Adrenal gland (tissue), 12 donors: ENCODE data around the gene EFNB1. TPM values are rescaled to one million over a fixed set of nuclear protein-coding genes. Genes with fewer than 3 reads are reported as not detected.
A peak's percentile ranks its signal among the peaks of the same experiment; 100 is the strongest.

Experiments used
- DNase-seq, 7 donors: peaks; one replicate each; pipeline ENCODE4 v3.0.0-alpha.2; 2019 to 2020
- H3K27ac ChIP-seq, 5 donors: fragments of 200-600 bp; sonication (generic) in 4 of 5; 1 replicate in 3 of 5; 2 replicates in 2 of 5; pipeline versions ENCODE4 v1.5.1 to v1.8.0; 2016 to 2020; ENCODE audit warnings: mild to moderate bottlenecking in 1 of 5
- H3K27me3 ChIP-seq: fragments of 200-600 bp; 2 replicates; pipeline ENCODE4 v1.8.0; 2021
- H3K36me3 ChIP-seq, 2 donors: fragments of 200-600 bp; replicated peaks in 1 of 2; 1 replicate in 1 of 2; 2 replicates in 1 of 2; pipeline versions ENCODE4 v1.5.1 to v1.8.0; 2018 to 2022
- H3K4me1 ChIP-seq, 2 donors: fragments of 200-600 bp; replicated peaks in 1 of 2; 1 replicate in 1 of 2; 2 replicates in 1 of 2; pipeline versions ENCODE4 v1.5.1 to v1.8.0; 2018 to 2021
- H3K4me3 ChIP-seq, 4 donors: fragments of 200-600 bp; sonication (generic) in 3 of 4; one replicate each; pipeline ENCODE4 v1.5.1; 2016 to 2018
- H3K9me3 ChIP-seq, 3 donors: fragments of 200-600 bp; sonication (generic) in 1 of 3; replicated peaks in 1 of 3; 1 replicate in 2 of 3; 2 replicates in 1 of 3; pipeline versions ENCODE4 v1.5.1 to v1.8.0; 2016 to 2021
- POLR2A ChIP-seq, 2 donors: fragments of 450-650 bp; IDR thresholded peaks; one replicate each; pipeline ENCODE4 v1.6.1; 2017; ENCODE audit warnings: antibody characterized with exemption in 2 of 2, mild to moderate bottlenecking in 2 of 2, moderate library complexity in 1 of 2
- WGBS, 4 donors: extraction: QIAGEN DNeasy Blood & Tissue Kit in 2 of 4; methylation state at CpG; one replicate each; pipeline versions ENCODE4 v1.1.5 to v1.1.7; 2013 to 2017; 5-methylcytosine and 5-hydroxymethylcytosine counted together
- intact Hi-C, 2 donors: fragments of 100-400 bp; cut with DNase I; formaldehyde crosslinking; loops; one replicate each; pipeline versions ENCODE4 v1.14.1 to v1.15.0; 2022 to 2023
- polyA plus RNA-seq, 3 donors: library from polyadenylated mRNA; stranded (reverse); fragments of 200-250 nt in 2 of 3; fragments of 350-450 nt in 1 of 3; fragmentation: Illumina TruSeq in 1 of 3; extraction: RNeasy Lipid Tissue Mini Kit (QIAGEN cat#74804) in 1 of 3; gene quantifications; one replicate each; pipeline ENCODE4 v1.2.3, GENCODE V29; 2013 to 2014
- total RNA-seq, 9 donors: library from RNA; depleted of rRNA in 4 of 9; stranded (reverse); fragments of >200 nt in 4 of 9; fragments of 120-200 nt in 1 of 9; fragmentation: NEBNext Ultra II Directional in 1 of 9; extraction: Animal tissue kit (Norgen Biotek cat#: 25700) in 1 of 9; gene quantifications; one replicate each; pipeline versions ENCODE4 v1.1.0 to v1.2.4, GENCODE V29; 2013 to 2023
- TF ChIP-seq, protein P1 (sequence below), 6 experiments: fragments of 450-650 bp in 4 of 6; fragments of 200-600 bp in 2 of 6; sonication (generic) in 1 of 6; IDR thresholded peaks; 1 replicate in 5 of 6; 2 replicates in 1 of 6; pipeline versions ENCODE4 v1.5.1 to v1.8.0; 2016 to 2021; ENCODE audit warnings: antibody characterized with exemption in 6 of 6, mild to moderate bottlenecking in 2 of 6, moderate library complexity in 1 of 6
- donor health status: healthy with polysubstance abuse.
- donor health status: Bipolar disorder and iron deficiency.
- donor health status: DM: yes; HTN: yes; CAD: no.
- donor health status: DM: no; HTN: no; CAD: no.
- donor health status: DM: no; HTN: no; CAD: no.
- donor health status: DM: yes; HTN: yes; CAD: no.

Gene EFNB1
- total and polyA plus RNA-seq, 12 donors: 14.0 to 66.5 (median 40.5) TPM

- TF ChIP-seq POLR2A (IDR thresholded peaks at IDR 0.05): no peak
- TF ChIP-seq, protein P1, sequence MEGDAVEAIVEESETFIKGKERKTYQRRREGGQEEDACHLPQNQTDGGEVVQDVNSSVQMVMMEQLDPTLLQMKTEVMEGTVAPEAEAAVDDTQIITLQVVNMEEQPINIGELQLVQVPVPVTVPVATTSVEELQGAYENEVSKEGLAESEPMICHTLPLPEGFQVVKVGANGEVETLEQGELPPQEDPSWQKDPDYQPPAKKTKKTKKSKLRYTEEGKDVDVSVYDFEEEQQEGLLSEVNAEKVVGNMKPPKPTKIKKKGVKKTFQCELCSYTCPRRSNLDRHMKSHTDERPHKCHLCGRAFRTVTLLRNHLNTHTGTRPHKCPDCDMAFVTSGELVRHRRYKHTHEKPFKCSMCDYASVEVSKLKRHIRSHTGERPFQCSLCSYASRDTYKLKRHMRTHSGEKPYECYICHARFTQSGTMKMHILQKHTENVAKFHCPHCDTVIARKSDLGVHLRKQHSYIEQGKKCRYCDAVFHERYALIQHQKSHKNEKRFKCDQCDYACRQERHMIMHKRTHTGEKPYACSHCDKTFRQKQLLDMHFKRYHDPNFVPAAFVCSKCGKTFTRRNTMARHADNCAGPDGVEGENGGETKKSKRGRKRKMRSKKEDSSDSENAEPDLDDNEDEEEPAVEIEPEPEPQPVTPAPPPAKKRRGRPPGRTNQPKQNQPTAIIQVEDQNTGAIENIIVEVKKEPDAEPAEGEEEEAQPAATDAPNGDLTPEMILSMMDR (IDR thresholded peaks at IDR 0.05): no peak
- no peaks in the 10 kb centered on the region for H3K4me1 ChIP-seq
- intact Hi-C loops: no loop called here
- WGBS, 4 donors: 75 to 89% (median 83%) methylated on average over 2 to 4 of the region's 4 CpGs
- H3K36me3 ChIP-seq: no peaks in the 10 kb centered on the region
- H3K27ac ChIP-seq: no peak overlapping the region
- no peaks in the 10 kb centered on the region for H3K9me3 ChIP-seq
- H3K4me3 ChIP-seq: no peak overlapping the region
- H3K27me3 ChIP-seq: peaks cover 17% of the 10 kb centered on the region
- DNase-seq: no peak
These were observed 27.0 kb upstream of the EFNB1 start for GRCh38 chrX:68801737-68802290.

DNA sequence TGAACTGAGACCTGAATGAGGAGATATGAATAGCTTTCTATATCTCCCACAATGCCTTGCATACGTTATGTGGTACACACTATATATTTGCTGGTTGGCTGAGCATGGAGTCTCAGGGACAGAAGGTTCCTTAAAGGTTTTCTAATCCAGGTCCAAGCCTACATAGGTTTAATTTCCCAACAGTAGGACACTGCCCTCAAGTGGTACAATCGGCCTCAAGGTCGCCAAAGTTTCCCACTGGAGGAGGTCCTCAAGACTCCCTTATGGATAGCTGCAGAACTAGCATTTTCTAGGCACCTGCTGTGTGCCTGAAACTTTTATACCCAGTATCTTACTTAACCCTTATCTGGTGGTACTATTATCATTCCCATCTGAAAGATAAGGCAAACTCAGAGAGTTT is 21.0 kb upstream of the EFNB1 start:
- Histone ChIP-seq H3K27me3 (peaks cover 20% of the 10 kb centered on the region), H3K9me3 (no peaks in the 10 kb centered on the region), H3K4me1 (no peaks in the 10 kb centered on the region), H3K27ac (no peak overlapping the region), H3K36me3 (no peaks in the 10 kb centered on the region), H3K4me3 (no peak overlapping the region)
- 14 to 33% (median 25%) methylated on average over 1 to 3 of the region's 3 CpGs for WGBS, 4 donors
- intact Hi-C loops: no loop called here
- TF ChIP-seq POLR2A (IDR thresholded peaks at IDR 0.05): no peak
- TF ChIP-seq, protein P1 (IDR thresholded peaks at IDR 0.05): peak in 4 of 6 experiments; percentile 14 to 38 (median 30)
- peak in 1 of 7 donors; percentile 22 for DNase-seq

- H3K4me1 ChIP-seq: no peaks in the 10 kb centered on the region
- H3K27ac ChIP-seq: no peak overlapping the region
- no peak for DNase-seq
- no peaks in the 10 kb centered on the region for H3K9me3 ChIP-seq
- H3K27me3 ChIP-seq: peaks cover 20% of the 10 kb centered on the region
- no peaks in the 10 kb centered on the region for H3K36me3 ChIP-seq
- H3K4me3 ChIP-seq: no peak overlapping the region
- 47 to 70% (median 57%) methylated on average over 6 of the region's 6 CpGs for WGBS, 4 donors
- TF ChIP-seq, protein P1 (IDR thresholded peaks at IDR 0.05): peak in 2 of 6 experiments; percentile 18
- TF ChIP-seq POLR2A (IDR thresholded peaks at IDR 0.05): no peak
- intact Hi-C loops: no loop called here
These were observed 20.0 kb upstream of the EFNB1 start for GRCh38 chrX:68808686-68809357.

- no peak for DNase-seq
- no peaks in the 10 kb centered on the region for H3K4me1 ChIP-seq
- no peaks in the 10 kb centered on the region for H3K9me3 ChIP-seq
- 58 to 79% (median 73%) methylated on average over 2 to 6 of the region's 6 CpGs for WGBS, 4 donors
- no peak overlapping the region for H3K27ac ChIP-seq
- intact Hi-C loops: loop anchor here in 1 of 2 donors (5.0 kb wide), 2 partner anchors 462 to 567 kb away; no protein-coding TSS in a partner anchor
- TF ChIP-seq POLR2A (IDR thresholded peaks at IDR 0.05): no peak
- TF ChIP-seq, protein P1 (IDR thresholded peaks at IDR 0.05): no peak
- no peak overlapping the region for H3K4me3 ChIP-seq
- H3K36me3 ChIP-seq: no peaks in the 10 kb centered on the region
- H3K27me3 ChIP-seq: peaks cover 26% of the 10 kb centered on the region
These were observed 8.2 kb upstream of the EFNB1 start for GRCh38 chrX:68820476-68821110.
